HG02588 (cell line): ENCODE data around the gene FAIM.
"Not testable (repeated sequence)": the region's sequence is repeated elsewhere in the genome, so short reads cannot be mapped to it uniquely, and the experiment has no call there.

Experiments
- ATAC-seq: cut with Tn5 transposase; IDR thresholded peaks from one replicate; pipeline ENCODE4 v1.9.1; 2021; ENCODE audit warnings: mild to moderate bottlenecking, moderate library complexity; ENCODE audit not compliant: unreplicated experiment

The FAIM gene, protein sequence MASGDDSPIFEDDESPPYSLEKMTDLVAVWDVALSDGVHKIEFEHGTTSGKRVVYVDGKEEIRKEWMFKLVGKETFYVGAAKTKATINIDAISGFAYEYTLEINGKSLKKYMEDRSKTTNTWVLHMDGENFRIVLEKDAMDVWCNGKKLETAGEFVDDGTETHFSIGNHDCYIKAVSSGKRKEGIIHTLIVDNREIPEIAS

DNA sequence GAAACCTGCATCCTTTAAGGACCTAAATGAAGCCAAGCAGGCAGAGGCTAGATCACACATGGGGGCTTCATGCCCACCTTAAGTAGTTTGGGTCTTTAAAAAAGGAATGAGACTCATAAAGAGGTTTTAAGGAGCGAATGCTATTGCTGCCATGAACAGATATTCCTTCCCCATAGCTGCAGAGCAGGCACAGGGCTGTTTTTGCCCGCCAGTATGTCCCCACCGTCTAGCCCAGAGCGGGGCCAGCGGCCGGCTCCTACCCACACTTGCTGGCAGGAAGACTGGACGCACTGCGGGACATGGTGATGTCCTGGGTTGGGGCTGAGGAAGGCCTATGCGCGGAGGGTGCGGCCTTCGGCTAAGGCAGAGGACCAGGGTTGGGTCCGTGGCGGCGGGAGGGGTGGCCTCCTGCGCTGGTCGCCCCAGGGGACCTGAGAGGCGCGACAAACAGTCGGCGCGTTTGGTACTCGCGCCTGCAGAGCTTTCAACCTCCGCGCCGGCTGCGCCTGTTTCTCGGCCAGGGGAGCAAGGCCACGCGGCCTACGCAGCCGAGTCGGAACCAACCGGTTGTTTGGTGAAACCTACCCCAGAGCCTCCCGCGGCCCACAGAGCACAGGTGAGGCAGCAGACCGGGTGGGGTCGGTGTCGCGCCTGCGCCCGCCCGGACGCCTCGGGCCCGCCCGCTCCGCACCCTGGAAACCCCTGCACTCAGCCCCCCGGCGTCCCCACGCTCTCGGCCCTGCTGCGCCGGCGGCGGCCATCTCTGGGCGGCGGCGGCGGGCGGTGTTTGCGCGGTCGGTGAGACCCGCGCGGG, at the start of gene FAIM:
Gene FAIM (plus strand): TSS at position 450 of the 814 bp plus-strand sequence. CDS start 10,956 bp downstream, outside the sequence.
- ATAC-seq: peak; percentile 75

DNA sequence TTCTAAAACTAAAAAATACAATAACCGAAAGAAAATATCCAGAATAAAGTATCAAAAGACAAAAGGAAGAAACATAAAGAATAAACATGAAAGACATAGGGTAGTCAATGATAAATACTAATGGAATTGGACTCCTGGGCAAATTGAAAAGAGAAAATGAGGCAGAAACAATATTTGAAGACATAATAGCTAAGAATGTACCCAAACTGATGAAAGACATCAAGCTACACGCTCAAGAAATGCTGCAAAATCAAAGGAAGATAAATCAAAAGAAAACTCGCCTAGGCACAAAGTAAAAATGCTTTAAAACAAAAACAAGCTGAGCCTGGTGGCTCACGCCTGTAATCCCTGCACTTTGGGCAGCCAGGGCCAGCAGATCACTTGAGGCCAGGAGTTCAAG, 49.4 kb upstream of the FAIM start:
- no peak for ATAC-seq

DNA sequence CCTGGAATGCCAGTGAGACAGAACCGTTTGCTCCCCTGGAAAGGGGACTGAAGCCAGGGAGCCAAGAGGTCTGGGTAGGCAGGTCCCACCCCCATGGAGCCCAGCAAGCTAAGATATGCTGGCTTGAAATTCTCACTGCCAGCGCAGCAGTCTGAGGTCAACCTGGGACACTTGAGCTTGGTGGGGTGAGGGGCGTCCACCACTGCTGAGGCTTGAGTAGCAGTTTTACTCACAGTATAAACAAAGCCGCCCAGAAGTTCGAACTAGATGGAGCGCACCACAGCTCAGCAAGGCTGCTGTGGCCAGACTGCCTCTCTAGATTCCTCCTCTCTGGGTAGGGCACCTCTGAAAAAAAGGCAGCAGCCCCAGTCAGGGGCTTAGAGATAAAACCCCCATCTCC, 48.1 kb upstream of the FAIM start:
- no peak for ATAC-seq

DNA sequence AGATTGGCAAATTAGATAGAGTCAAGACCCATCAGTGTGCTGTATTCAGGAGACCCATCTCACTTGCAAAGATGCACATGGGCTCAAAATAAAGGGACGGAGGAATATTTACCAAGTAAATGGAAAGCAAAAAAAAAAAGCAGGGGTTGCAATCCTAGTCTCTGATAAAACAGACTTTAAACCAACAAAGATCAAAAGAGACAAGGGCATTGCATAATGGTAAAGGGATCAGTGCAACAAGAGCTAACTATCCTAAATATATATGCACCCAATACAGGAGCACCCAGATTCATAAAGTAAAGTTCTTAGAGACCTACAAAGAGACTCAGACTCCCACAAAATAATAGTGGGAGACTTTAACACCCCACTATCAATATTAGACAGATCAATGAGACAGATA, 45.7 kb upstream of the FAIM start:
- not testable (repeated sequence) for ATAC-seq

DNA sequence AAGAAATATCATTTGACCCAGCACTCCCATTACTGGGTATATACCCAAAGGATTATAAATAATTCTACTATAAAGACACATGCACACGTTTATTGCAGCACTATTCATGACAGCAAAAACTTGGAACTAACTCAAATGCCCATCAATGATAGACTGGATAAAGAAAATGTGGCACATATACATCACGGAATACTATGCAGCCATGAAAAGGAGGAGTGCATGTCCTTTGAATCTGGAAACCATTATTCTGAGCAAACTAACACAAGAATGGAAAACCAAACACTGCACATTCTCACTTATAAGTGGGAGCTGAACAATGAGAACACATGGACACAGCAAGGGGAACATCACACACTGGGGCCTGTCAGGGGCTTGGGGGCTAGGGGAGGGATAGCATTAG, 42.3 kb upstream of the FAIM start:
- not testable (repeated sequence) for ATAC-seq

DNA sequence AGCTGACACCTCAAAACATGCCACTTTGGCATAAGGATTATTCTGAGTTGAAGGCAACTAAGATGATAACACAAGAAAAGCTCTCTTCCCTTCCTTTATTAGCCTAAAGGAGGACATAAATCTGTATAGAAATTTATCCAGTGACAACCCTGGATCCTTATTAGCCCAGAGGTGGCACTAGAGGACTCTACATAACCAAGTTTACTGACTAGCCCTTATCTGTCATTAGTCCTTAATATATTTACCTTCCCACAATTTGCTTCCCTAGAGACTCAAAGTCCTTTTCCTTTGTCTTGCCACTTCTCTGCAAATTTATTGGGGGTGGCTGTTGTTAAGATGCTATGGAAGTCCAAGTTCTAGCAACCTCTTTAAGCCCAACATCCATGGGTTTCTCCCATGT, 41.2 kb upstream of the FAIM start:
- no peak for ATAC-seq

DNA sequence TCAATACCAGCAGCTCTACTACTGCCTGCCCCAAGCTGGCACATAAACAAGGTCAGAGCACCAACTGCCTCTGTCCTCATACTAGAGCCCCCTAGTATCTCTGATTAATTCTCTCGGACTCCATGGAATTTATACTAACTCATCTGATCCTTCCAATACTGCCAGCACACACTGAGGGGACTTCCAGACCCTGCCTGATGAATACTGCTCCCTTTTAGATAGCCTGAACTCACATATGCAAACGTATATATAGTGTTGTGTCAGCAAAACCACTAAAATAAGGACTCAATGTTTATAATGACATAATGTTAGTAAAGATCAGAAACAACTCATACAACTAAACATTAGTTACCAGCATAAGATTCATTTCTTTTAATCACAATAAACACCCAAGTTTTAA, 39.5 kb upstream of the FAIM start:
- ATAC-seq: no peak

DNA sequence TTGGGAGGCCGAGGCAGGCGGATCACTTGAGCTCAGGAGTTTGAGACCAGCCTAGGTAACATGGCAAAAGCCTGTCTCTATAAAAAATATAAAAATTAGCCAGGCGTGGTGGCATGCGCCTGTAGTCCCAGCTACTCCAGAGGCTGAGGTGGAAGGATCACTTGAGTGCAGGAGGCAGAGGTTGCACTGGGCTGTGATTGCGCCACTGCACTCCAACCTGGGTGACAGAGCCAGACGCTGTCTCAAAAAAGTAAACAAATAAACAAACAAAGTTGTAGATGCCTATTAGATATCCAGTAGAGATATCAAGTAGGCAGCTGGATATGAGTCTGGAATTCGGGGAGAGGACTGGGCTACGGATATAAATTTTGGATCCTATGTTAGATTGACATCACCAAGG, 38.9 kb upstream of the FAIM start:
- ATAC-seq: not testable (repeated sequence)

DNA sequence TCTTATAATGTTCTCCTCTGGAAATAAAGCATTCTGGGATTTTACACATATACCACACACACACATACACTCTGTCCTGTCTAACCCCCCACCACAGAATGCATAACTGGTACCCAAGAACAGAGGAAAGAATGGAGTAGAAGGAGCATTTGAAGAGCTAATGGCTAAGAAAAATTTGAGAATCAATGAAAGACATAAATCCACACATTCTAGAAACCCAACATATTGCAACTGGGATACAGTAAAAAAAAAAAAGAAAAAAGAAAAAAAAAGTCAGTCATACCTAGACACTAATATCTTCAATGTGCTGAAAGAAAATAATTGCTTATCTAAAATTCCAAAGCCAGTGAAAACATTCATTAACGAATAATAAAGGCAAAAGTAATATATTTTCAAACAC, 35.4 kb upstream of the FAIM start:
- ATAC-seq: no peak

DNA sequence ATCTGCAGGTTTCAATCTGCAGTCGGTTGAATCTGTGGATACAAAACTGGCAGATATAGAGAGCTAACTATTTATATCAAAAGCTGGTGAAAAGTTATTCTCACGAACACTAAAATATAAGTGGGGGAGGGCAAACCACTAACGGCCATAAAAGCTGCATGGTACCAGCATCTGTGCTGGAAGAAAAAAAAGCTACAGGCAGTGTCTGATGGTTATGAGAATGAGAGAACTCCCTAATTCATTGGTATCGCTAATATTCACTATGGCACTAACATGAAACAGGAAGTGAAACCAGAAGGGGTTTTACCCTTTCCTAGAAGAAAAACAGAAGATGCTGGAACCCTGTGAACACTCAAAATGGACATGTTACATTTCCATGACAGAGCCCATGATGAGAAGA, 30.4 kb upstream of the FAIM start:
- ATAC-seq: peak; percentile 86

DNA sequence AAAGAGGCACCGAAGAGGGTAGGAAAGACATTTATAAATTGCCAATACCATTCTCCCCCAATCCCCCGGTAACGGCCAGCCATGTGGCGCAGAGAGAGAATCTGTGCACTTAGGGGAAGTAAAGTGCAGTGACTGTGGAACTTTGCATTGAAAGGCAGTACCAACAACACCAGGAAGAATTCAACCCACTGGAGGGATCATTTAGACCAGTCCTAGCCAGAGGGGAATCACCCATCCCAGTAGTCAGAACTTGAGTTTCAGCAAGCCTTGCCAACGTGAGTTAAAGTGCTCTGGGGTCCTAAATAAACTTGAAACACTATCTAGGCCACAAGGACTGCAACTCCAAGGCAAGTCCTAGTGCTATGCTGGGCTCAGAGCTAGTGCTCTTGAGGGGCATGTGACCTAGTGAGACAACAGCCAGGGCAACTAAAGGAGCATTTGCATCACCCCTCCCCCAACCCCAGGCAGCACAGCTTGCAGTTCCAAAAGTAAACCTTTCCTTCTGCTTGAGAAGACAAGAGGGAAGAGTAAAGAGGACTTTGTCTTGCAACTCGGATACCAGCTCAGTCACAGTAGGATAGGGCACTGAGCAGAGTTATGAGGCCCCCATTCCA, 29.5 kb upstream of the FAIM start:
- ATAC-seq: no peak

DNA sequence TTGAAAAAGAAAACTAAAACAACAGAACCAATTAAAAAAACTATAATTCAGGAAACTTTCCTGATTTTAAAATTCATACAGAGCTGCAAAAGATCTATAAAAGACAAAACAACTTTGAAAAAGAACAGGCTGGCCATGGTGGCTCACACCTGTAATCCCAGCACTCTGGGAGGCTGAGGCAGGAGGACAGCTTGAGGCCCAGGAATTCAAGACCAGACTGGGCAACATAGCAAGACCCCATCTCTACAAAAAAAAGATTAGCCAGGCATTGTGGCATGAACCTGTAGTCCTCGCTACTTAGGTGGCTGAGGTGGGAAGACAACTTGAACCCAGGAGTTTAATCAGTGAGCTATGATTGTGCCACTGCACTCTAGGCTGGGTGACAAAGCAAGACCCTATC, 21.2 kb upstream of the FAIM start:
- no peak for ATAC-seq

DNA sequence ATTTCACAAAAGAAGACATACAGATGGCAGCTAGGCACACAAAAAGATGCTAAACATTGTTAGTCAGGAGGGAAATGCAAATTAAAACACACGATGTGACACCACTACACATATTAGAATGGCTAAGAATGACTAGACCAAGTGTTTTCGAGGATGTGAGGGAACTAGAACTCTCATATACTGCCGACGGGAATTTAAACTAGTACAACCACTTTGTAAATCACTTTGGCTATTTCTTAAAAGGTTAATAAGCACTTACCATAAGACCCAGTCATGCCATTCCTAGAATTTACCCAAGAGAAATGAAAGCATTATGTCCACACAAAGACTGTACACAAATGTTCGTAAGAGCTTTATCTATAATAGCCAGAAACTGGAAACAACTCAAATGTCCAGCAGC, 20.1 kb upstream of the FAIM start:
- ATAC-seq: no peak

DNA sequence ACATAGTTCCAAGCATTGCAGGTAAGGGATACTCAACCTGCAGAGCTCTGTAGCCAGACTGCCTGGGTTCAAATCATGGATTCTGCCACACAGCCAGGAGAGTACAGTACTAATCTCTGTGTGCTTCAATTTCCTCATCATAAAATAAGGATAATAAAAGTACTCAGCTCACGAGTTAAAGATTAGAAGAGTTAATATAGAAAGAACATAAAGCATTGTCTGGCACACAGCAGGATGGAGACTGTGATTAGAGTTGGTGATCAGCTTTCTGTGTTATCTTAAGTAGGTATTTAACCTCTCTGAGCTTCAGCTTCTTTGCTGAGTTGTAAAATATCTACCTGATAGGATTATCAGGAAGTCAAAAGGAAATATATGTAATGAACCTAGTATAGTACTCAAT, 17.2 kb upstream of the FAIM start:
- no peak for ATAC-seq

DNA sequence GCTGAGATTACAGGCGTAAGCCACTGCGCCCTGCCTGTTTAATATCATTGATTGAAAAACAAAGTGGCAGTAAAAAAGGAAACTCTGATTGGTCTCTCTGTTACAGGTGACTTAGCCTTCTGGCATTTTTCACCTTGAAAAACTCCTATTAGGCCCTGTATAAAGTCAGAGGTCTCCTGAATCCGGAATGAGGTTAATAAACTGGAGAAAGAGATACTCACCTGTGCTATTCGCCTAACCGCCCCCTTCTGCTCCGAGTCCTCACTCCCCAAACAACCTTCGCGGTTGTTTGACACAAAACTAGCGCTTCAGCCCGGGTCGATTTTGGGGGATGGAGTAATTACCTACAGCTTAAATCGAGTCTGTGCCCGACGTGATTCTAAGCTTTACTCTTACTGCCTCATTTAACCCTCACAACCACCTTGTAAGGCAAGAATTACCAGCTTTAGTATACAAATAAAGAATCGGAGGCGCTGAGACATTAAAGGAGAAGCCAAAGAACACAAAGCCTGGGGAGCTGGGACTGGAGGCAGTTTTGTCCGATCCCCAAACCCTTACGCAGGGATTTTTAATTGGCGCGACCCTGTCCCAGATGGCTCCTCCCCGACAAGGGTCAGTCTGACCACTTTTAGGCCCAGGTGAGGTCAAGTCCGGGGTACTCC, 15.0 kb upstream of the FAIM start:
- ATAC-seq: no peak

DNA sequence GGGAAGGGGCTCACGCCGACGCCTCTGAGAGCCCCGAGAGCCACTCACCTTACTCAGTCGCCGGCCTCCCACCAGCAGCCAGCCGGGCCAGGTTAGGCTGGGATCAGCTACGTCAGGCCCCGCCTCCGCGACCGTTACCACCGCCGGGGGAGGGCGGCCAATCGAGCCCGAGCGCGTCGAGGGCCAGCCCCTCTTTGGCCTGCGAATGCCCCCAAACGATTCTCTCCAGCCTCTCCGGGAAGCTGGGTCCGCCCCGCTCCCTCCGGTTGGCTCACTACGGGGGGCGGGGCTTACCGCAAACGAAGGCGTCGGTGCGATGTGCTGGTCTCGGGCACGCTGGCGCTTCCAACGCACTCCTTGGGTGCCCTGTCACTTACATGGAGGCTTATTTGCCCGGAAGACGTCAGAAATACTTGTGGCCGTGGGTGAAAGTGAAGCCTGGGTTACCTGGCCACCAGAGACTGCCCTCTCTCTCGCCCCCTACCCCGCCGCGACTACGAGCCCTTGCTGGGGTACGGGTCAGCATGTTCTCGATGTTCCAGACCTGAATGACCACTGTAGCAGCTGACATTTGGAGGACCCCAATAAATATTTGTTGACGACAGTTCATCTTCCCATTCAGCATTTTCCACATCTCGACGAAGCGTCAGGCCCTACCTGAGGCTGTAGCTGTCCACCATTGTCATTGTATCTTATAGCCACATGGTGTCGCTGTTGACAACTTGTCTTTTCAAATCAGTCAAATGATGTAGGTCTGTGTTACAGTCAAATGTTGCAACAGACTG, 14.2 kb upstream of the FAIM start, which contains the start of gene CEP70:
Gene CEP70 (minus strand): TSS at position 111 of the 785 bp plus-strand sequence. CDS start 21,333 bp downstream, outside the sequence.
- peak; percentile 93 for ATAC-seq

DNA sequence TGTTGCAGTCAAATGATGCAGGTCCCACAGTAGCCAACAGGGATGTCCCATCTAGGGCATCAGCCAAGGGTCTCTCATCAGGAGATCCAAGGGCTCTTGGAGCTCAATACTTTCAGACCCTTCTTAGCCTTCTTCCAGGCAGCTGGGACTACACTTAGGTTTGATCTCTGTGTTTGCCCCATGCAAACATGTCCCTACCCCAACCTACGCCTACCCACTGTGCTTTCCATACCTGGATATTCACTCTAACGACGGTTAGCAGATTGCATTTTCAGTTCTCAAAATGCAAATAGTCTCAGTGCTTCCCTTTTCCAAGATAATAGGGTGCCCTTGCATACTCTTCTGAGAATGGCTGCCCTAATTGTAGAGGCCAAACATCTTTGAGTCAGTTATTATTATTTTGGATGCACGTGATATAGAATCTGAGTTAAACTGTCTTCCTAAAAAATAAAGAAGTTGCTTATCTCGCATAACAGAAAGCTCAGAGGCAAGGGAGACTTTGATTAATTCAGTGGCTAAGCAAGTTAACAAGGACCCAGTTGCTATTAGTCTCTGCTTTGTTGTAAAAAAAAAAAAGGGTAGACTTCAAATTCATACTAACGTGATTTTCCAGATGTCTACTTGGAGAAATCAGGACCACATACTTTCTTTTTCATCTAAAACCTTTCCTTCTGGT, 13.5 kb upstream of the FAIM start:
- no peak for ATAC-seq

DNA sequence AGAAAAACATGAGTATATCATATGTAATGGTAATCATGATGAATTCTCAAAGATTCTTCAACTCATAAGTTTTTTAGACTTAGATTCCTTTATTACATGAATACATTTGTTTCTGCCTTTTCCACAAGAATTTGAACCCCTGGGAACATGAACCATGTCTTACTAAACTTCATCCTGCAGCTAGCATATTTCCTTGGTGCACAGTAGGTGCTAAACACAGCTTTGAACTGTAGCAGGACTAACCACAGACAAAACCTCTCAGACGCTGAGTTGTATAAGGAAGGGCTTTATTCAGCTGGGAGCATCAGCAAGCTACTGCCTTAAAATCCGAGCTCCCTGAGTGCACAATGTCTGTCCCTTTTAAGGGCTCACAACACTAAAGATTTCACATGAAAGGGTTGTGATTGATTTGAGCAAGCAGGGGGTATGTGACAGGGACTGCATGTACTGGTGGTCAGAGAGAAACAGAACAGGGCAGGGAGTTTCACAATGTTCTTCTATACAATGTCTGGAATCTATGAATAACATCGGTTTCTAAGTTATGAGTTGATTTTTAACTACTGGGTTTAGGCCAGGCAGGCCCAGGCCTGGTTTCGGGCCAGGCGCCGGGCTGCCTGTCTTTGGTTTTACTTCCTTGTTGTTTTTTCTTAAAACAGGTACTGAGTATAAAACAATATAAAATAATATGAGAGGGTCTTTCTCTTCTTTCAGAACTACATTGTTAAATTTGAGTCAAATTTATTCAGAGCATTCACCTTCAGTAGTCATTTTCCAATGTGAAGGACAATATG, 11.2 kb upstream of the FAIM start:
- not testable (repeated sequence) for ATAC-seq

DNA sequence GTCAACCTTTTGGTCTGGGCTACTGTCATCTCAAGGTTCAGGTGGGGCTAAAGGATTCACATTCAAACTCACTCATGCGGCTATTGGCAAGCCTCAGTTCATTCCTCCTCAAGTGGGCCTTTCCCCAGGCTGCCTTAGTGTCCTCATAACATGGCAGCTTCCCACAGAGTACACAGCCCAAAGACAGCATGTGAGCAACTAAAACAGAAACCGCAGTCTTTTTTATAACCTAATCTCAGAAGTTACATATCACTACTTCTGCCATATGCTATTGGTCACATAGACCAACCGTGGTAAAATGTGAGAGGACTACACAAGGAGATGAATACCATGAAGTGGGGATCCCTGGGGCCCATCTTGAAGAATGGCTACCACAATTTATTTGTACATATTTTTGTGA, 10.0 kb upstream of the FAIM start:
- ATAC-seq: no peak
